Raji (cell line): ENCODE results near the gene DOCK9.

ENCODE experiments used
- POLR2A ChIP-seq: IDR thresholded peaks from 2 replicates; pipeline ENCODE4 v1.6.1; 2011; ENCODE audit warnings: low read depth, low read length, control low read depth; ENCODE audit not compliant: insufficient read depth

Gene DOCK9

GRCh38 chr13:98854448-98854847, 123.4 kb downstream of the DOCK9 start:
- TF ChIP-seq POLR2A, result no peak

DNA sequence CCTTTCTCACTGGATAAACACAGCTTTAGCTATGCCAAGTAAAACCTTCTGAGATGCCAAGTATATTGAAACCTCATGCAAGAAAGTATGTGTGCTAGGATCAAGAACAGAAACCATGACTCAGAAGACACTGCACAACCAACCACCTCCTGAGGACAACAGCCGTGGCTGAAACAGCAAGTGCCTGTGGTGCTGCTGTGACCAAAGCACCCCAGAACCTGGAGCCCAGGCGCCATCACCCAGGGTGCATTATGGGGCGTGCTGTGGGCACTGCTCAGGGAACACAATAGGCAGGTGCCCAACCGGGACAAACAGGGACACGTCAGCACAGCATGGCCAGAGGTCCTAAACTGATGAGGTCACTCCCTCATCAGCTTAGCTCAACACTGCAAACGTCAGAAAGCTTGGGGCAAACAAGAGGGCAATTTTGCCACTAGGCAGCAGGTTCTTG, 124.1 kb downstream of the DOCK9 start:
- no peak for TF ChIP-seq POLR2A

DNA sequence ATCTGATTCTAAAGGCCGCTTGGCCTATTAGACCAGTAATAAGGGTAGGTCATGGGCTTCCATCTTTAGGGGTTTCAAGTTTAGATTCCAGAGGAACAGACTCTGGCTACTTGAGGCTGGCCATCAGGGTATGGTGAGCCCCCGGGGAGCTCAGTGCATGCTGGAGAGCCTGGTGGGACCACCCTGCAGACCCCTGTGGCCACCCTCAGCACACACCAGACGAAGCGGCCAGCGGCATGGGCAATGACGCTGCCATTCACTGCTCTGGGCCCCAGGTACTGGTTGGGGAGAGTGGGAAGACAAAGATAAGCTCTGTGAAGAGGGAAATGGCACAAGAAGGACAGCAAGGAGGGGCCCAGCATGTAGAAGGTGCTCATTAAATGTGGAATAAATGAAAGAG, 126.6 kb downstream of the DOCK9 start:
- no peak for TF ChIP-seq POLR2A

- no peak for TF ChIP-seq POLR2A
These were observed 129.1 kb downstream of the DOCK9 start for GRCh38 chr13:98848746-98849145.

- TF ChIP-seq POLR2A, result no peak
These were observed 130.1 kb downstream of the DOCK9 start for GRCh38 chr13:98847780-98848179.

DNA sequence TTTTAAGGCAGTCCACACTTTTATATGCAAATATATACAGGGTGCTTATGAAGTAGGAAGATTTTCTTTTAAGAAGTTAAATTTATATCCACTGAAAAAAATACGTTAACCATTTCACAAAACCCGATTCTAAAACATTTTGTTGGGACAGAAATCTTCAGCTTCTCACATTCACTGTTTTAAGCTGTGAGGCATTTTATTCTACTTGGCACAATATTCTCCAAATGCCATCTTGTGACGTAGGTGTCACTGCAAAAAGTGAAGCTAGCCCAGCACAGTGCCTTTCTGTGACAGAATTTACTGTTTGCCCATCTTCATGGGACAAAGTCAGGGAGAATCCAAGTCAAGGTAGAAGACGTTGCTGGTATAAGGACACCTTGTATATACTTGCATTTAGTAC, 130.9 kb downstream of the DOCK9 start:
- no peak for TF ChIP-seq POLR2A

DNA sequence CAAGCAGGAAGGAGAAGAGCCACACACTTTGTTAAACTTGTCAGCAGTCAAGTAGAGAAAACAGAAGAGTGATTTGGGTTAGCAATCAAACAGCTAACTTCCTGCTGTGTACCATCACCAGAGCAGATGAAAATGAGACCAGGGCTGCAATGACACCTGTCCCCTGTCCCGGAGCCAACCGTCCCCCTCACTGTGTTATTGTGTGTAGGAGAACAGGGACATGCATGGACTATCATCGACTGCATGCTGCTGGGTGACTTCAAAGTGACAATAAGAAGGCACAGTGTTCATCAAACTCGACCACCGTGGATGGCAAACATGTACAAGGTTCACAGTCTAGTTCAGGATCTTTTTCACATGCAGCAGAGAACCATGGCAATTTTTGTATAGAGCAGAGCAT, 131.3 kb downstream of the DOCK9 start:
- no peak for TF ChIP-seq POLR2A

GRCh38 chr13:98845742-98846141, 132.1 kb downstream of the DOCK9 start:
- no peak for TF ChIP-seq POLR2A

DNA sequence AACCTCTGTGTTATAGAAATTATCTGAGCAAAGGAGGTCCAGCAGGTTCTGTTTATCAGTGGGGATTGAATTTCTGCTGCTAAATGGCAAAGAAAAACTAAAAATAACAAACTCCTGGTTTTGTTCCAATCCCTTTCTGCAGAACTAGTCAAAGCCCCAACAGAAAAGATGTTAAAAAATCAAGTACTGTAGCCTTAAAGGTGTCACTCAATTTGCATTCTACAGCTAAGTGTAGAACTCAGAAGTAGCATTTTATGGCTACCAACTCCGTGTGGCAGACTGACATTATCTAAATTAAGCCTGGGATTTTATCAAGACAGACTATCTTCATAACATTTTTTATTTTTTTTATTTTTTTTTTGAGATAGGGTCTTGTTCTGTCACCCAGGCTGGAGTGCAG, 133.8 kb downstream of the DOCK9 start:
- no peak for TF ChIP-seq POLR2A

- TF ChIP-seq POLR2A, result no peak
These were observed 134.4 kb downstream of the DOCK9 start for GRCh38 chr13:98843482-98843877.

GRCh38 chr13:98842858-98843481, 134.9 kb downstream of the DOCK9 start:
- TF ChIP-seq POLR2A, result no peak

GRCh38 chr13:98842070-98842469, 135.8 kb downstream of the DOCK9 start:
- TF ChIP-seq POLR2A, result no peak

GRCh38 chr13:98839856-98840769, 137.8 kb downstream of the DOCK9 start:
- no peak for TF ChIP-seq POLR2A

DNA sequence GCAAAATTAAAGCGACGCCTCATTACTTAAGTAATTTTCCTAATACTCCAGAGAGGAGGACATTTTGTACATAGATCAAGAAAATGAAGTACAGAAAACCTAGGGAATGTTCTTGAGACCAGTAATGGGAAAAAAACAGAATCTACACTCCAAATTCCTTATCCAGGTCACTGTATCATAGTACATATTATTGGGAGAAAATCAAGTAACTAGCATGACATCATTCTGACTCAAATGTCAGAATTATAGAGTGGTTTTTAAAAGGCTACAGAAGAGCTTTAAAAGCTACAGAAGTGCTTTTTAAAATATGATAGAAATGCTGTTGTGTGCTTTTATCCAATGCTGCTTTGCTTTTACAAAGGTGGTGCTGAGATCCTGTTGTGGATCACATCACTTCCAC, 139.1 kb downstream of the DOCK9 start:
- no peak for TF ChIP-seq POLR2A

DNA sequence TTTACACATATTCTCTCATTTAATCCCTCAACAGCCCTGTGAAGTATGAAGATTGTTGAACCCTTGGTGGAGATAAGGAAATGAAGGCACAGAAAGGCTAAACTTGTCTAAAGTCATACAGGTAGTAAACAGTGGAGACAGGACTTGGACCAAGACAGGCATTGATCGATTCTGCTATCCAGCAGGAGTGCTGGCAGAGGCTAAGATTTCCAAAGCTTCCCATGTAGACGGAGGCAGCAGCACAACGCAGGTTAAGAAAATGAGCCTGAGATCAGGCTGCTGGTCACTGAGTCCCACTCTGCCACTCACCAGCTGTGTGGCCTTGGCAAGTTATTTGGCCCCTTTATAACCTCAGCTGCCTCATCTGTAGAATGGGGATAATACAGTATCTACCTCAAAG, 140.0 kb downstream of the DOCK9 start:
- TF ChIP-seq POLR2A, result no peak

DNA sequence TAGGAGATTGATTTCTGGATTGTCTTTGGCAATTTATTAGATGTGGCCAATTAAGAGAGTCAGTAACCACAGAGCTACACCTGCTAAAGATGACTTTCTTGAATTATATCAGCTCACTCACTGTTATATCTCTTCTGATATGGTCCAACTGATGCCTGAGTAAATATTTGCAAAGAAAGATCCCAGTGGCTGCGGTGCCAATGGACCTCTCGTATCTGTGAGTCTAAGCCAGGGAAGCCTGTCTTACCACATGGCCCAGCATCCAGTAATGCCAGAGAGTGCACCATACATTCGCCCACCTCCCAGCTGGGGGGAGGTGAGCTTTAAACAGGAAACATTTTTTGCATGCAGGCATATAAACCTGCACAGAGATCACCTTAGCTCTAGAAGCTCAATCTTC, 142.7 kb downstream of the DOCK9 start:
- TF ChIP-seq POLR2A, result no peak
